ENCODE data around the gene TGM3. TPM values are rescaled to one million over a fixed set of nuclear protein-coding genes. Genes with fewer than 3 reads are reported as not detected.

The TGM3 gene
- total RNA-seq, 3 donors from 2014 or later: 0.26 TPM; not detected in 2

- no peak overlapping the region for H3K4me3 Mint-ChIP-seq
- no peaks in the 10 kb centered on the region for H3K9me3 Mint-ChIP-seq
- H3K4me1 Mint-ChIP-seq (ENCODE audit: low read depth): peaks cover 2% of the 10 kb centered on the region
- DNase-seq (no peak), ATAC-seq (no peak)
- H3K36me3 Mint-ChIP-seq (ENCODE audit: insufficient read depth): no peaks in the 10 kb centered on the region
- H3K27me3 Mint-ChIP-seq (ENCODE audit: low read depth): peaks cover 13% of the 10 kb centered on the region
These were observed 2.3 kb upstream of the TGM3 start for GRCh38 chr20:2293486-2293885.

DNA sequence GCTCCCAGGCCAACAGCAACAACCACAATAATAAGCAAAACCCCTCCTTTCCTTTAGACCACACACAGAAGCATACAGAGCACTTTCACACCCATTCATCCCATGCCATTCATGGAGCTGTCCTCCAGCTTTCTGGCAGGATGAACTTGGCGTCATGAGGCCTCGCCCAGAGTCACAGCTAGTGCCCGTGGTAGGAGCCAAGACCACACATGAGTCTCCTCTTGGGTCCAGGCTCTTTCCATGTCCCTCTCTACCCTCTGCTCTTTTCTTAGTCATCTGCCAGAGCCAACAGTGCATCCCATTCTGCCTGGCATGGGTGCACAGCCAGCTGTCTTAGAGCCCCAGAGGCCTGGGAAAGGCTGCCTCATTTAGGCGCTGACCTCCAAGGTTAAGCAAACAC is 1.8 kb upstream of the TGM3 start:
- H3K4me3 Mint-ChIP-seq: no peak overlapping the region
- H3K36me3 Mint-ChIP-seq (ENCODE audit: insufficient read depth): no peaks in the 10 kb centered on the region
- ATAC-seq (no peak), DNase-seq (no peak)
- peaks cover 12% of the 10 kb centered on the region for H3K27me3 Mint-ChIP-seq (ENCODE audit: low read depth)
- no peaks in the 10 kb centered on the region for H3K4me1 Mint-ChIP-seq (ENCODE audit: low read depth)
- no peaks in the 10 kb centered on the region for H3K9me3 Mint-ChIP-seq

GRCh38 chr20:2295286-2295685 is 515 bp upstream of the TGM3 start:
- no peak for DNase-seq
- Mint-ChIP-seq H3K4me1 (ENCODE audit: low read depth) (no peaks in the 10 kb centered on the region), H3K36me3 (ENCODE audit: insufficient read depth) (no peaks in the 10 kb centered on the region), H3K27me3 (ENCODE audit: low read depth) (peaks cover 7% of the 10 kb centered on the region), H3K9me3 (no peaks in the 10 kb centered on the region), H3K4me3 (no peak overlapping the region)
- no peak for ATAC-seq

DNA sequence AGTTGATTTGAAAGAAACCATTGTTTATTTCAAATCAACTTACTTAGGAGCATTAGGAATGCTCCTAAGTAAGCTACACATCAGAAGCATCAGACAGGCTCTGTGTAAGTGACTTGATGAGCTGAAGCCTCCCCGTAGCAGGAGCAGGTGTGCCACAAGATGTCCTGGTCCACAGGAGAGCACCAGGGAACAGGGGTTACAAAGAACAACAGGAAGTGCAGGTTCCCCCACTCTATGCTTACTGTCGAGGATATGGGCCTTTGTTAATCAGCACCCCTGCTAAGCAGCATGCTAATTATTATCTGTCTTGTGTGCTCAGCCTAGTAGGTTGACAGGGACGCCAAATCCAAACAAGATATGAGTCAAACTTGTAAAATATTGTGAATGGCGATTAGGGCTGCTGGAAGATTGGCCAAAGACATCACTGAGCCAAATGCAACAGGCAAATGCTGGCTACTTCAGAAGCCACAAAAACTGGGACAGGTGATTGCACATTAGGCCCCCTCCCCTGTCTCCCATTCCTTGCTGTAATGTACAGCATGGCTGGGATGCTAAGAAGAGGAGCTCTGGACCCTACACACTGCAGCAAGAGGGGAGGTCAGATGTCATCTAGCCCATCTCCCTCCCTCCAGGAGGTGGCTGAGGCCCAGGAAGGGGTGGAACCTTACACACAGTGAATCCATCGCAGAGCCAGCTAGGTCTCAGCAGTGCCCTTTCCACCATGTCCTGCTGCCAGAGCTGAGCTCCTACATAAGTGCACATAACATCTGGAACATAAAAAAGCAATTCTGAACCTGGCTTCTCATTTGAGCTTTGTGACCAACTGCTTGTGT is 939 bp downstream of the TGM3 start:
- DNase-seq: no peak
- no peak for ATAC-seq
- H3K27me3 Mint-ChIP-seq (ENCODE audit: low read depth): peaks cover 2% of the 10 kb centered on the region
- peaks cover 4% of the 10 kb centered on the region for H3K4me1 Mint-ChIP-seq (ENCODE audit: low read depth)
- no peaks in the 10 kb centered on the region for H3K9me3 Mint-ChIP-seq
- H3K4me3 Mint-ChIP-seq: no peak overlapping the region
- H3K36me3 Mint-ChIP-seq (ENCODE audit: insufficient read depth): no peaks in the 10 kb centered on the region

DNA sequence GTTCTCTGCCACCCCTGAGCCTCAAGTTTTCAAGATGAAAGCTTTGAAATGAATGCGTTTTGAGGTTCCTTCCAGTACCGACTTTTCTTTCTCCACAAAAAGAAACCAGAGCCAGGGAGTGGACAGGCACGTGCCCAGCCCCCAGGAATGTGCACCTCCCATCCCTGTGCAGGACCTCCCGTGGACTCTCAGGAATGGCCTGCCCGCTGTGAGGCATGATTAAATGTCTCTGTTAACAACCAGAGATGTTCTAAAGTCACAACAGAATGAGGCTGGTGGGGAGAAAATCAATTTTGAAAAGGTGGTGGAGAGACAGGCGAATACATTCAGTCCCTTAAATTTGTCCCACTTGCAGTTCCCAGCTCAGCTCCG is 1.5 kb downstream of the TGM3 start:
- no peak for ATAC-seq
- DNase-seq: no peak
- H3K4me3 Mint-ChIP-seq: no peak overlapping the region
- H3K4me1 Mint-ChIP-seq (ENCODE audit: low read depth): peaks cover 4% of the 10 kb centered on the region
- H3K9me3 Mint-ChIP-seq: no peaks in the 10 kb centered on the region
- no peaks in the 10 kb centered on the region for H3K36me3 Mint-ChIP-seq (ENCODE audit: insufficient read depth)
- peaks cover 2% of the 10 kb centered on the region for H3K27me3 Mint-ChIP-seq (ENCODE audit: low read depth)

GRCh38 chr20:2298116-2298515 is 2.3 kb downstream of the TGM3 start:
- Mint-ChIP-seq H3K9me3 (no peaks in the 10 kb centered on the region), H3K4me3 (no peak overlapping the region), H3K4me1 (ENCODE audit: low read depth) (peaks cover 4% of the 10 kb centered on the region), H3K27me3 (ENCODE audit: low read depth) (peaks cover 2% of the 10 kb centered on the region), H3K36me3 (ENCODE audit: insufficient read depth) (no peaks in the 10 kb centered on the region)
- DNase-seq (no peak), ATAC-seq (no peak)

- H3K27me3 Mint-ChIP-seq (ENCODE audit: low read depth): peaks cover 5% of the 10 kb centered on the region
These were observed 2.9 kb downstream of the TGM3 start for GRCh38 chr20:2298701-2299100.

DNA sequence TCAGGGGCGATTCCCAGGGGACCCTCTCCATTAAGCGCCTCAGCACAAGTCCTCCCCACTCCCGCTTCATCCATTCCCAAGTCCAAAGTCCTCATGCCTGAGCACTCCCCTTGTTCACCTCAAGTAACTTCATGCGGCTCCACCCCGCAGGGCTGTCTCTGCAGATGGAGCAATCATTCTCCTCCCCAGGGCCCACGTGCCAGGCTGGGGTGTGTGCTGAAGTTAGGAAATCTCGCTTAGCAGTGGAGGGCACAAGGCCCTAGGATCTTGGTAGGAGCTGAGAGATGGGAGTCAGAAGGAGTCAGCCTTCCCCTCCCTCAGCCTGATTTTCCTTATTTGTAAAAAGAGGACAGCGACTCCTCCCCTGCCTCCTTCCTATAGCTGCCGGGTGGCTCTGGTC is 3.5 kb downstream of the TGM3 start:
- peaks cover 8% of the 10 kb centered on the region for H3K27me3 Mint-ChIP-seq (ENCODE audit: low read depth)
- no peaks in the 10 kb centered on the region for H3K9me3 Mint-ChIP-seq
- H3K4me1 Mint-ChIP-seq (ENCODE audit: low read depth): peaks cover 4% of the 10 kb centered on the region
- H3K4me3 Mint-ChIP-seq: no peak overlapping the region
- no peaks in the 10 kb centered on the region for H3K36me3 Mint-ChIP-seq (ENCODE audit: insufficient read depth)
- no peak for DNase-seq
- ATAC-seq: no peak

More at GRCh38 chr20:2298701-2299100, 2.9 kb downstream of the TGM3 start:
- ATAC-seq: no peak
- no peak for DNase-seq
- H3K4me3 Mint-ChIP-seq: no peak overlapping the region
- H3K36me3 Mint-ChIP-seq (ENCODE audit: insufficient read depth): no peaks in the 10 kb centered on the region
- H3K4me1 Mint-ChIP-seq (ENCODE audit: low read depth): peaks cover 4% of the 10 kb centered on the region
- no peaks in the 10 kb centered on the region for H3K9me3 Mint-ChIP-seq

DNA sequence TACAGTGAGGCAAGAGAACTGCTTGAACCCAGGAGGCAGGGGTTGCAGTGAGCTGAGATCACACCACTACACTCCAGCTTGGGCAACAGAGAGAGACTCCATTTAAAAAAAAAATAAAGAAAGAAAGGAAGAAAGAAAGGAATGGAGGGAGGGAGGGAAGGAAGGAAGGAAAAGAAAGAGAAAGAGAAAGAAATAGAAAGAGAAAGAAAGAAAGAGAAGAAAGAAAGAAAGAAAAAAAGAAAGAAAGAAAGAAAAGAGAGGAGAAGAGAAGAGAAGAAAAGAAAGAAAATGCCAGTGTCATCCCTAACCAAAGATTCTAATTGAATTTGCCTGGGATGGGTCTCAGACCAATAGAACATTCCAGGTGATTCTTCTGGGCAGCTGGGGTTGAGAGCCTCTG is 4.2 kb downstream of the TGM3 start:
- no peak for DNase-seq

DNA sequence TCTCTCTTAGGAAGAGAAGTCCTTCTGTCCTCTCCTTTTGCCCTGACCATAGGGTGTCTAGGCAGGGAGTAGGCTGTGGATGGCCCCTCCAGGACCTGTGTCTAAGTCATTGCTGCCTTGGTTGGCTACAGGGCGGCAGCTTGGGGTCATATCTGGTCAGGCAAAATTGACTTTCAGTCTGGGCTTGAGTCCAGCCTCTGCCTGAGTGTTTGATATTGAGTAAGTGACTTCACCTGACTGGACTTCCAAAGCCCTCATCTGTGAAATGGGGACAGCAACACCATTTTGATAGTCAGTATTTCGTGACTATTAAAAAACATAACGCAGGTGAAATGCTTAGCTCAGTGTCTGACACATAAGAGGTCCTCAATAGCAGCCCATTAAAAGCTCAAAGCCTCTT is 4.6 kb downstream of the TGM3 start:
- H3K27me3 Mint-ChIP-seq (ENCODE audit: low read depth): peaks cover 8% of the 10 kb centered on the region
- DNase-seq (no peak), ATAC-seq (no peak)
- peaks cover 4% of the 10 kb centered on the region for H3K4me1 Mint-ChIP-seq (ENCODE audit: low read depth)
- no peaks in the 10 kb centered on the region for H3K9me3 Mint-ChIP-seq
- H3K4me3 Mint-ChIP-seq: no peak overlapping the region
- no peaks in the 10 kb centered on the region for H3K36me3 Mint-ChIP-seq (ENCODE audit: insufficient read depth)

More for the DNA sequence above, 4.2 kb downstream of the TGM3 start:
- no peak overlapping the region for H3K4me3 Mint-ChIP-seq
- no peaks in the 10 kb centered on the region for H3K36me3 Mint-ChIP-seq (ENCODE audit: insufficient read depth)
- ATAC-seq: no peak
- peaks cover 8% of the 10 kb centered on the region for H3K27me3 Mint-ChIP-seq (ENCODE audit: low read depth)
- peaks cover 4% of the 10 kb centered on the region for H3K4me1 Mint-ChIP-seq (ENCODE audit: low read depth)
- H3K9me3 Mint-ChIP-seq: no peaks in the 10 kb centered on the region

- Mint-ChIP-seq H3K27me3 (ENCODE audit: low read depth) (peaks cover 8% of the 10 kb centered on the region), H3K36me3 (ENCODE audit: insufficient read depth) (no peaks in the 10 kb centered on the region), H3K4me3 (no peak overlapping the region), H3K4me1 (ENCODE audit: low read depth) (peaks cover 4% of the 10 kb centered on the region), H3K9me3 (no peaks in the 10 kb centered on the region)
- DNase-seq: no peak
- ATAC-seq: no peak
These were observed 5.4 kb downstream of the TGM3 start for GRCh38 chr20:2301164-2301622.

DNA sequence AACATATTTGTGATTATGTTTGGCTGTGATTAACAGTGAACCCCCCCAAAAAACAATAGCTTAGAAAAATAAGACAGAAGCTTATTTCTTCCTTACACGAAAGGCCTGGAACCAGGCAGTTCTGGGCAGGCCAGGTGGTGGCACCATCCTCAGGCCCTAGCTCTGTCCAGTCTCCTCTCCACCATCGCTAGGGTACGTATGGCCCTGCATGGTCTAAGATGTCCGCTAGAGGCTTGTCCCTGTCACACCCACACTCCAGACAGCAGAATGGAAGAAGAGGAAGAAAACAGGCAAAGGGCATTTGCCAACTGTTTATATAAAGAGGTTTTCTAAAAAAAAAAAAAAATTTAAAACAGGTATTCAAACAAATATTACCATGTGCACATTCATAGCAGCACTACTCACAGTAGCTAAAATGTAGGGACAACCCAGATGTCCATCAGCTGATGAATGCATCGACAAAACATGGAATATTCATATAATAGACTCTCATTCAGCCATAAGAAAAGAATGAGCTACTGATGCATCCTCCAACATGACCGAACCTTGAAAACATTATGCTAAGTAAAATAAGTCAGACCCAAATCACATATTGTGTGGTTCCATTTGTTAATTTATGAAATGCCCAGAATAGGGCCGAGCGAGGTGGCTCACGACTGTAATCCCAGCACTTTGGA is 6.7 kb downstream of the TGM3 start:
- Mint-ChIP-seq H3K4me3 (no peak overlapping the region), H3K9me3 (no peaks in the 10 kb centered on the region), H3K36me3 (ENCODE audit: insufficient read depth) (no peaks in the 10 kb centered on the region), H3K27me3 (ENCODE audit: low read depth) (peaks cover 11% of the 10 kb centered on the region), H3K4me1 (ENCODE audit: low read depth) (peaks cover 4% of the 10 kb centered on the region)
- ATAC-seq: no peak
- no peak for DNase-seq

GRCh38 chr20:2303673-2304072 is 7.9 kb downstream of the TGM3 start:
- Mint-ChIP-seq H3K27me3 (ENCODE audit: low read depth) (peaks cover 11% of the 10 kb centered on the region), H3K36me3 (ENCODE audit: insufficient read depth) (no peaks in the 10 kb centered on the region), H3K9me3 (no peaks in the 10 kb centered on the region), H3K4me3 (no peak overlapping the region), H3K4me1 (ENCODE audit: low read depth) (peaks cover 4% of the 10 kb centered on the region)
- ATAC-seq (no peak), DNase-seq (no peak)

- ATAC-seq: no peak
These were observed 8.4 kb downstream of the TGM3 start for GRCh38 chr20:2304180-2304579.

DNA sequence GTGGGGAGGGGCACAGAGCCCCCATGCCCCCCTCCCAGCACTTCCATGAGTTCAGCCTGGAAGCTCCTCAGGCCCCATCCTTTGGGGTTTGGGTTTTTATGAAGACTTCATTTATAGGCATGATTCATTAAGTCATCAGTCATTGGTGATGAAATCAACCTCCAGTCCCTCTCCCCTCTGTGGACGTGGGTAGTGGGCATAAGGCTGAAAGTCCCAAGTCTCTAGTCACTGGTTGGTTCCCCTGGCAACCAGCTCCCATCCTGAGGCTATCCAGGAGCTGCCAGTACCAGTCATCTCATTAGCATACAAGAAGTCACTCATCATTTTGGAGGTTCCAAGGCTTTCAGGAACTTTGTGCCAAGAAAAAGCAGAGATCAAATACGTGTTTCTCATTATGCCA is 9.2 kb downstream of the TGM3 start:
- DNase-seq: no peak
- Mint-ChIP-seq H3K27me3 (ENCODE audit: low read depth) (peaks cover 9% of the 10 kb centered on the region), H3K4me3 (no peak overlapping the region), H3K4me1 (ENCODE audit: low read depth) (peaks cover 4% of the 10 kb centered on the region), H3K36me3 (ENCODE audit: insufficient read depth) (no peaks in the 10 kb centered on the region), H3K9me3 (no peaks in the 10 kb centered on the region)
- ATAC-seq: no peak

More at GRCh38 chr20:2304180-2304579, 8.4 kb downstream of the TGM3 start:
- H3K27me3 Mint-ChIP-seq (ENCODE audit: low read depth): peaks cover 11% of the 10 kb centered on the region
- DNase-seq: no peak
- H3K36me3 Mint-ChIP-seq (ENCODE audit: insufficient read depth): no peaks in the 10 kb centered on the region
- peaks cover 4% of the 10 kb centered on the region for H3K4me1 Mint-ChIP-seq (ENCODE audit: low read depth)
- no peak overlapping the region for H3K4me3 Mint-ChIP-seq
- H3K9me3 Mint-ChIP-seq: no peaks in the 10 kb centered on the region
